Mesothelial cell of epicardium (in vitro differentiated cells): ENCODE data around the gene USP19. TPM values are rescaled to one million over a fixed set of nuclear protein-coding genes. Genes with fewer than 3 reads are reported as not detected.

Source experiments
- DNase-seq, 2 experiments: peaks; one replicate each; pipeline ENCODE4 v3.0.0; 2021; ENCODE audit warnings: low spot score in 2 of 2; ENCODE audit not compliant: unreplicated experiment in 2 of 2
- H3K27ac Mint-ChIP-seq: 2 replicates; pipeline ENCODE4 v1.8.0; 2021; ENCODE audit warnings: mixed read lengths
- H3K27me3 Mint-ChIP-seq: 2 replicates; pipeline ENCODE4 v1.8.0; 2021; ENCODE audit warnings: low read depth, mixed read lengths
- H3K36me3 Mint-ChIP-seq: 2 replicates; pipeline ENCODE4 v1.8.0; 2021; ENCODE audit warnings: mixed read lengths
- H3K4me1 Mint-ChIP-seq: 2 replicates; pipeline ENCODE4 v1.8.0; 2021; ENCODE audit warnings: mixed read lengths
- H3K4me3 Mint-ChIP-seq: 2 replicates; pipeline ENCODE4 v1.8.0; 2021; ENCODE audit warnings: mild to moderate bottlenecking, moderate library complexity, mixed read lengths
- H3K9me3 Mint-ChIP-seq: 2 replicates; pipeline ENCODE4 v1.8.0; 2021; ENCODE audit warnings: mixed read lengths
- total RNA-seq: library from RNA; stranded (reverse); gene quantifications from 3 replicates; pipeline ENCODE4 v1.2.1, GENCODE V29; 2021
- TF ChIP-seq, protein P1 (sequence below): fragments of 200-600 bp; sonication (generic); IDR thresholded peaks from one replicate; pipeline ENCODE4 v1.5.0; 2021; ENCODE audit warnings: antibody characterized with exemption; ENCODE audit not compliant: unreplicated experiment

Gene USP19
- total RNA-seq, 1 donor from 2014 or later: 76.2 TPM

DNA sequence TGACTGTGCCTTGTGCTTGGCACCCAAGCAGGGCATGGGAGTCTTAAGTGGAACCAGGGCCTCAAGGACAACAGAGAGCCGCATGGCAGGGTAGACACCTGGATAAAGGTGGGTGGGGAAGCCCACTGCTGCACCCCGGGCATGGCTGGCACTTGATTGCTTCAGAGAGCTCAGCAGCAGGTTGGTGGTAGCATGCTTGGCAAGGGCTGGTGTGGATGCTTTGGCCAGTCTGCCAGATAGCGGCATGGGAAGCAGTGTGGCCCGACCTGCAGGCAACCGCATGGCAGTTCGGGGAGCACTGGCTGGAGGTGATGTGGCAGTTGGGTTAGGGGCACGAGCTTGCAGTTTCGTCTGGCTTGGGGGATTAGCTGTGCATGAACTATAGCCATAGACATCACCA, 43.0 kb upstream of the USP19 start:
- Mint-ChIP-seq H3K9me3 (no peaks in the 10 kb centered on the region), H3K36me3 (peaks cover 14% of the 10 kb centered on the region), H3K27ac (no peak overlapping the region), H3K4me1 (peaks cover 15% of the 10 kb centered on the region), H3K4me3 (no peak overlapping the region), H3K27me3 (peaks cover 6% of the 10 kb centered on the region)
- DNase-seq: no peak
- TF ChIP-seq, protein P1, sequence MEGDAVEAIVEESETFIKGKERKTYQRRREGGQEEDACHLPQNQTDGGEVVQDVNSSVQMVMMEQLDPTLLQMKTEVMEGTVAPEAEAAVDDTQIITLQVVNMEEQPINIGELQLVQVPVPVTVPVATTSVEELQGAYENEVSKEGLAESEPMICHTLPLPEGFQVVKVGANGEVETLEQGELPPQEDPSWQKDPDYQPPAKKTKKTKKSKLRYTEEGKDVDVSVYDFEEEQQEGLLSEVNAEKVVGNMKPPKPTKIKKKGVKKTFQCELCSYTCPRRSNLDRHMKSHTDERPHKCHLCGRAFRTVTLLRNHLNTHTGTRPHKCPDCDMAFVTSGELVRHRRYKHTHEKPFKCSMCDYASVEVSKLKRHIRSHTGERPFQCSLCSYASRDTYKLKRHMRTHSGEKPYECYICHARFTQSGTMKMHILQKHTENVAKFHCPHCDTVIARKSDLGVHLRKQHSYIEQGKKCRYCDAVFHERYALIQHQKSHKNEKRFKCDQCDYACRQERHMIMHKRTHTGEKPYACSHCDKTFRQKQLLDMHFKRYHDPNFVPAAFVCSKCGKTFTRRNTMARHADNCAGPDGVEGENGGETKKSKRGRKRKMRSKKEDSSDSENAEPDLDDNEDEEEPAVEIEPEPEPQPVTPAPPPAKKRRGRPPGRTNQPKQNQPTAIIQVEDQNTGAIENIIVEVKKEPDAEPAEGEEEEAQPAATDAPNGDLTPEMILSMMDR: no peak

DNA sequence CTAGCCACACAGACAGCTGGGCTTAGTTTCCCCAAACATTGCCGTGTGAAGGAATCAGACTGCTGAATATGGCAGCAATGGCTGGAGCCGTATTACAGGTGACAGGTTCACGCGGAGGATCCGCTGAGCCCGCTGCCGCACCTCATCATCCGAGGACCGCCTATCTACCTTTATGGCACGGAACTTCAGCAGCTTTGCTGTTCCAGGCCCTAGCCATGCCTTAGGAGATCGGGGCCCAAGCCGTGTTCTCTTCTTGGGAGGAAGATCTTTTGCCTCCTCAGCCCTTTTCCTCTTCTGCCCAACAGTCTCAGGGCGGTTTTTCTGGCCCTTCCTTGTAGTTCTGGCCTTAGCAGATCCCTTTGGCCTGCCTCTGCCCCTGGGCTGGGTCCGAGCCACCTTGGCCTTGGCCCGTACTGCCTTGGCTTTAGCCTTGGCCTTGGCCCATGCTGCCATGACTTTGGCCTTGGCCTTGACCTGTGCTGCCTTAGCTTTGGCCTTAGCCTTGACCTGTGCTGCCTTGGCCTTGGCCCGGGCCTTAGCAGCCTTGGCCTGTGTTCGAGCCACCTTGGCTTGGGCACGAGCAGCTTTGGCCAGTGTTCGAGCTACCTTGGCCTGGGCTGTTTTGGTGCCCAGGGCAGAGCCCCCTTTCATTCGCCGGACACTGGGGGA, 42.3 kb upstream of the USP19 start:
- Mint-ChIP-seq H3K27ac (no peak overlapping the region), H3K4me3 (no peak overlapping the region), H3K4me1 (peaks cover 15% of the 10 kb centered on the region), H3K36me3 (peaks cover 14% of the 10 kb centered on the region), H3K27me3 (peaks cover 6% of the 10 kb centered on the region), H3K9me3 (no peaks in the 10 kb centered on the region)
- TF ChIP-seq, protein P1: no peak
- DNase-seq: no peak

DNA sequence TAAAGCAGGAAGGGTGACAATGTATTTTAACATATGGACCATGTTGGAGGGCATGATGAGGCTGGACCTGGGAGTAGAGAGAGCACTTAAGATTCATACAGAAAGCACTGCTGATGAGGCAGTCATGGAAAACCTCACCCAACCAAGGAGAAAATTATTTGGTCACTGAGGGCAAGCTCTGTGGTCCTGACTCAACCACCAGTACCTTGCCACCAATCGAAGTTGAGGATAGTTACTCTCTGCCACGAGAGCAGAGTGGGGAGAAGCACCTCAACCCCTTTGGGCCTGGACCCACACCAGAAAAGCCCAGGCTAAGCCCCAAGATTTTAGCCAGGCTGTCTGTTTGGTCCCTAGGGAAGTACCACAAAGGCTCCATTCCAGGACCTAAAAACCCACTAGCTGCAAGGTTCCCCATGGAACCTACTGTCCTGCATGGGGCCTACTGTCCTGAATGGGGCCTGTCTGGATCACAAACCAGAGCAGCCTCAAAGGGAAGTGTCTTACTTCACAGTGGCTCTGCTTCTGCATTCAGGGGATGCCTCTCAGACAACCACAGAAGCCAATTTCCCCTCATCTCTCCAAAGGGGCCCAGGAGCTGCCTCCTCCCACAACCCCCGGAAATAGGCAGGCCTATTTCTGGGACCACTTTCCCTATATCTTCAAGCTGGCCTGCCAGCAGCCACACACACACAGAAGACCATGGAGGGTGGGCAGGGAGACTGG, 41.3 kb upstream of the USP19 start:
- Mint-ChIP-seq H3K4me3 (no peak overlapping the region), H3K36me3 (peaks cover 14% of the 10 kb centered on the region), H3K27me3 (no peaks in the 10 kb centered on the region), H3K4me1 (peaks cover 15% of the 10 kb centered on the region), H3K9me3 (no peaks in the 10 kb centered on the region), H3K27ac (no peak overlapping the region)
- TF ChIP-seq, protein P1: no peak
- no peak for DNase-seq

DNA sequence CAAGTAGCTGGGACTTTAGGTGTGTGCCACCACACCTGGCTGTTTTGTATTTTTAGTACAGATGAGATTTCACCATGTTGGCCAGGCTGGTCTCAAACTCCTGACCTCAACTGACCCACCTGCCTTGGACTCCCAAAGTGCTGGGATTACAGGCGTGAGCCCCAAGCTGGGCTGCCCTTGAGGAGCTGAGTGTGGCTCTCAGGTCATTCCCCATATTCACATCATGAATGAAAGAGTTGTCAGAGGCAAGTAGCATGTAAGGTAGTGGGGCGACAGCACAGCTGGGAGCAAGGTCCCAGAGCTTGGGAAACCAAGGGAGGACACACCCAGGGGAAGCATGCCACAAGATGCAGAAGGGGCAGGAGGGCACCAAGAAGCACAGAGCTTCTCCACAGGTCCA, 40.6 kb upstream of the USP19 start:
- Mint-ChIP-seq H3K4me3 (no peak overlapping the region), H3K4me1 (peaks cover 14% of the 10 kb centered on the region), H3K9me3 (no peaks in the 10 kb centered on the region), H3K27me3 (no peaks in the 10 kb centered on the region), H3K27ac (no peak overlapping the region), H3K36me3 (peaks cover 14% of the 10 kb centered on the region)
- no peak for DNase-seq
- TF ChIP-seq, protein P1: no peak

DNA sequence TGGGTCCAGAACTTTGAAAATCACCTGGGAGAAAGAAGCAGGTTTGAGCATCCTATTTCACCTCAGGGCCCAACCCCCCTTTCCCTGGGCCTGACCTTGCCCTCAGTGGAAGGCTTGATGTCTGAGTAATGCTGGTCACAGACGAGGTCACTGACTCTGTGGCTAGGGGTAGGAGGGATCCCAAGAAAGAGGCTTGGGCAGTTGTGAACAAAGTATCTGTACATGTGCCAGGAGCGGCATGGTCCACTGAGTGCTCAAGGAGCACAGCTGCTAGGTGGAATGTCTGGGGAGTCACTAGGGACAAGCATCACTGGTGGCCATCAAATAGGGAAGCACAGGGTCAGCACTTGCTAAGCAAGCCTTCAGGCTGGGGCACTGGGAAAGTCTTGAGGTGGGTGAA, 38.2 kb upstream of the USP19 start:
- H3K27me3 Mint-ChIP-seq: no peaks in the 10 kb centered on the region
- H3K27ac Mint-ChIP-seq: no peak overlapping the region
- H3K4me1 Mint-ChIP-seq: no peaks in the 10 kb centered on the region
- H3K9me3 Mint-ChIP-seq: no peaks in the 10 kb centered on the region
- DNase-seq: no peak
- peaks cover 11% of the 10 kb centered on the region for H3K36me3 Mint-ChIP-seq
- H3K4me3 Mint-ChIP-seq: no peak overlapping the region
- TF ChIP-seq, protein P1: no peak
